H1 (cell line): ENCODE data around the gene TRHDE.

Source experiments
- CEBPB ChIP-seq: IDR thresholded peaks from 2 replicates; pipeline ENCODE4 v1.6.1; 2012; ENCODE audit warnings: low read depth, low read length
- CREB1 ChIP-seq: IDR thresholded peaks from 2 replicates; pipeline ENCODE4 v1.6.1; 2012; ENCODE audit warnings: inconsistent platforms
- HDAC2 ChIP-seq, 2 experiments: fragments of 300-600 bp in 1 of 2; sonication (generic) in 1 of 2; IDR thresholded peaks; 2 replicates each; pipeline ENCODE4 v1.6.1; 2011 to 2012; ENCODE audit warnings: low read depth in 2 of 2, low read length in 2 of 2, mild to moderate bottlenecking in 2 of 2, moderate library complexity in 2 of 2, borderline replicate concordance in 1 of 2, inconsistent platforms in 1 of 2
- JUND ChIP-seq: IDR thresholded peaks from 2 replicates; pipeline ENCODE4 v1.6.1; 2011; ENCODE audit warnings: mild to moderate bottlenecking, improper control_type of control experiment, low read length
- KDM1A ChIP-seq: fragments of 200-600, 300-600 bp; sonication (generic); IDR thresholded peaks from 2 replicates; pipeline ENCODE4 v1.7.1; 2016; ENCODE audit warnings: mild to moderate bottlenecking, low read length, borderline replicate concordance
- POLR2A ChIP-seq, 2 experiments: IDR thresholded peaks; 1 replicate in 1 of 2; 2 replicates in 1 of 2; pipeline ENCODE4 v1.6.1; 2011; ENCODE audit warnings: low read depth in 2 of 2, low read length in 2 of 2, mild to moderate bottlenecking in 2 of 2; ENCODE audit errors: control extremely low read depth in 1 of 2
- POLR2AphosphoS5 ChIP-seq: IDR thresholded peaks from 2 replicates; pipeline ENCODE4 v1.6.1; 2011; ENCODE audit warnings: low read depth, low read length
- RXRA ChIP-seq: IDR thresholded peaks from 2 replicates; pipeline ENCODE4 v1.6.1; 2011; ENCODE audit warnings: low read depth, mild to moderate bottlenecking, low read length, moderate library complexity; ENCODE audit not compliant: insufficient read depth
- SP1 ChIP-seq: IDR thresholded peaks from 2 replicates; pipeline ENCODE4 v1.6.1; 2011; ENCODE audit warnings: low read depth, low read length
- TCF12 ChIP-seq: IDR thresholded peaks from 2 replicates; pipeline ENCODE4 v1.6.1; 2011; ENCODE audit warnings: low read depth, mild to moderate bottlenecking, low read length
- TF ChIP-seq, protein P1 (sequence below), 3 experiments: IDR thresholded peaks; 1 replicate in 2 of 3; 2 replicates in 1 of 3; pipeline versions ENCODE4 v1.5.1 to v1.6.1; 2011; ENCODE audit warnings: low read length in 3 of 3, mild to moderate bottlenecking in 3 of 3, inconsistent platforms in 2 of 3, low read depth in 1 of 3, moderate library complexity in 1 of 3; ENCODE audit not compliant: insufficient read depth in 1 of 3; ENCODE audit errors: control extremely low read depth in 1 of 3
- TF ChIP-seq, protein P2 (sequence below): IDR thresholded peaks from 2 replicates; pipeline ENCODE4 v1.6.1; 2012; ENCODE audit warnings: inconsistent platforms

DNA sequence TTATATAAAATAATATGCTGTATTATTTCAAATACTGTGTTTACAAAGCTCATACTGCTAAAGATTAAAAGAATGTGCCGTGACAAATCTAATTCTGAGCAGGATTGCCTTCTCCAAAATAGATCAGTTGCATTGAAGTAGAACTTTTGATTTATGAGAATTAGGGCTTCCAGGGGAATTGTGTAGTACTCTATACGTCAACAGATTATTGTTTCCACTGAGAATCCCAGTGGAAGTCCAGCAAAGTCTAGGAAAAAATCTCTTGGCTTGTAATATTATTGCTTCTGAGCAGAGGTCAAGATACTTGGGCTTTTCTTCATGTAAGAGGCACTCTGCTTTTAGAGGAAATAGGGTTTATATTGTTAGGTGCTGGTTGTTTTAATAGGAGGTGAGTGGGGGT is 133.9 kb downstream of the TRHDE start:
- TF ChIP-seq POLR2A (IDR thresholded peaks at IDR 0.05; ENCODE audit: control extremely low read depth in 1 of 2, low read depth in 2 of 2, low read length in 2 of 2), result no peak
- TF ChIP-seq KDM1A, result no peak
- TF ChIP-seq, protein P1, sequence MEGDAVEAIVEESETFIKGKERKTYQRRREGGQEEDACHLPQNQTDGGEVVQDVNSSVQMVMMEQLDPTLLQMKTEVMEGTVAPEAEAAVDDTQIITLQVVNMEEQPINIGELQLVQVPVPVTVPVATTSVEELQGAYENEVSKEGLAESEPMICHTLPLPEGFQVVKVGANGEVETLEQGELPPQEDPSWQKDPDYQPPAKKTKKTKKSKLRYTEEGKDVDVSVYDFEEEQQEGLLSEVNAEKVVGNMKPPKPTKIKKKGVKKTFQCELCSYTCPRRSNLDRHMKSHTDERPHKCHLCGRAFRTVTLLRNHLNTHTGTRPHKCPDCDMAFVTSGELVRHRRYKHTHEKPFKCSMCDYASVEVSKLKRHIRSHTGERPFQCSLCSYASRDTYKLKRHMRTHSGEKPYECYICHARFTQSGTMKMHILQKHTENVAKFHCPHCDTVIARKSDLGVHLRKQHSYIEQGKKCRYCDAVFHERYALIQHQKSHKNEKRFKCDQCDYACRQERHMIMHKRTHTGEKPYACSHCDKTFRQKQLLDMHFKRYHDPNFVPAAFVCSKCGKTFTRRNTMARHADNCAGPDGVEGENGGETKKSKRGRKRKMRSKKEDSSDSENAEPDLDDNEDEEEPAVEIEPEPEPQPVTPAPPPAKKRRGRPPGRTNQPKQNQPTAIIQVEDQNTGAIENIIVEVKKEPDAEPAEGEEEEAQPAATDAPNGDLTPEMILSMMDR (IDR thresholded peaks at IDR 0.05; ENCODE audit: control extremely low read depth in 1 of 3, insufficient read depth in 1 of 3, low read depth in 1 of 3, low read length in 3 of 3), result no peak
- no peak for TF ChIP-seq CEBPB
- TF ChIP-seq POLR2AphosphoS5, result no peak
- TF ChIP-seq HDAC2 (IDR thresholded peaks at IDR 0.05; ENCODE audit: borderline replicate concordance in 1 of 2, low read depth in 2 of 2, low read length in 2 of 2), result no peak
- no peak for TF ChIP-seq JUND
- no peak for TF ChIP-seq SP1
- TF ChIP-seq, protein P2, sequence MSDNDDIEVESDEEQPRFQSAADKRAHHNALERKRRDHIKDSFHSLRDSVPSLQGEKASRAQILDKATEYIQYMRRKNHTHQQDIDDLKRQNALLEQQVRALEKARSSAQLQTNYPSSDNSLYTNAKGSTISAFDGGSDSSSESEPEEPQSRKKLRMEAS, result no peak
- TF ChIP-seq RXRA, result no peak
- no peak for TF ChIP-seq CREB1
- no peak for TF ChIP-seq TCF12
